IPS-18a (cell line): ENCODE data around the gene PACSIN1.

Experiments
- H3K27ac ChIP-seq: one replicate; pipeline ENCODE4 v1.5.1; 2013; ENCODE audit warnings: low read length
- H3K27me3 ChIP-seq: one replicate; pipeline ENCODE4 v1.6.1; 2013; ENCODE audit warnings: mild to moderate bottlenecking, low read length; ENCODE audit not compliant: control insufficient read depth, insufficient read depth
- H3K36me3 ChIP-seq: one replicate; pipeline ENCODE4 v1.6.1; 2013; ENCODE audit warnings: low read depth, low read length; ENCODE audit not compliant: control insufficient read depth
- H3K4me1 ChIP-seq: one replicate; pipeline ENCODE4 v1.6.1; 2013; ENCODE audit warnings: low read depth, low read length; ENCODE audit not compliant: control insufficient read depth
- H3K4me3 ChIP-seq: one replicate; pipeline ENCODE4 v1.5.1; 2013; ENCODE audit warnings: low read length
- H3K9ac ChIP-seq: one replicate; pipeline ENCODE4 v1.6.1; 2013; ENCODE audit warnings: mild to moderate bottlenecking, low read length, moderate library complexity
- H3K9me3 ChIP-seq: one replicate; pipeline ENCODE4 v1.6.1; 2013; ENCODE audit warnings: low read depth, low read length; ENCODE audit not compliant: control insufficient read depth

The PACSIN1 gene

GRCh38 chr6:34535646-34536045, 69.8 kb downstream of the PACSIN1 start:
- Histone ChIP-seq H3K36me3 (no peaks in the 10 kb centered on the region), H3K27me3 (no peaks in the 10 kb centered on the region), H3K4me3 (no peak overlapping the region), H3K4me1 (no peaks in the 10 kb centered on the region), H3K9ac (no peak overlapping the region), H3K9me3 (no peaks in the 10 kb centered on the region), H3K27ac (no peak overlapping the region)

- Histone ChIP-seq H3K27ac (no peak overlapping the region), H3K27me3 (no peaks in the 10 kb centered on the region), H3K36me3 (no peaks in the 10 kb centered on the region), H3K4me1 (no peaks in the 10 kb centered on the region), H3K4me3 (no peak overlapping the region), H3K9ac (no peak overlapping the region), H3K9me3 (no peaks in the 10 kb centered on the region)
Measured at GRCh38 chr6:34536251-34536958, 70.5 kb downstream of the PACSIN1 start.

- no peak overlapping the region for H3K9ac ChIP-seq
- H3K27me3 ChIP-seq, result no peaks in the 10 kb centered on the region
- no peaks in the 10 kb centered on the region for H3K36me3 ChIP-seq
- no peak overlapping the region for H3K4me3 ChIP-seq
- no peak overlapping the region for H3K27ac ChIP-seq
- no peaks in the 10 kb centered on the region for H3K9me3 ChIP-seq
- no peaks in the 10 kb centered on the region for H3K4me1 ChIP-seq
Measured at GRCh38 chr6:34536959-34537848, 71.3 kb downstream of the PACSIN1 start.

GRCh38 chr6:34537922-34538550, 72.2 kb downstream of the PACSIN1 start:
- no peak overlapping the region for H3K9ac ChIP-seq
- H3K9me3 ChIP-seq, result no peaks in the 10 kb centered on the region
- H3K27me3 ChIP-seq, result no peaks in the 10 kb centered on the region
- no peak overlapping the region for H3K27ac ChIP-seq
- no peaks in the 10 kb centered on the region for H3K4me1 ChIP-seq
- H3K36me3 ChIP-seq, result no peaks in the 10 kb centered on the region
- no peak overlapping the region for H3K4me3 ChIP-seq

GRCh38 chr6:34538581-34538980, 72.7 kb downstream of the PACSIN1 start:
- no peaks in the 10 kb centered on the region for H3K9me3 ChIP-seq
- no peak overlapping the region for H3K4me3 ChIP-seq
- H3K36me3 ChIP-seq, result no peaks in the 10 kb centered on the region
- H3K4me1 ChIP-seq, result no peaks in the 10 kb centered on the region
- no peak overlapping the region for H3K9ac ChIP-seq
- H3K27me3 ChIP-seq, result no peaks in the 10 kb centered on the region
- no peak overlapping the region for H3K27ac ChIP-seq

GRCh38 chr6:34539181-34539580, 73.3 kb downstream of the PACSIN1 start:
- H3K9me3 ChIP-seq, result no peaks in the 10 kb centered on the region
- no peaks in the 10 kb centered on the region for H3K36me3 ChIP-seq
- H3K4me1 ChIP-seq, result no peaks in the 10 kb centered on the region
- H3K27me3 ChIP-seq, result no peaks in the 10 kb centered on the region
- H3K9ac ChIP-seq, result no peak overlapping the region
- H3K4me3 ChIP-seq, result no peak overlapping the region
- H3K27ac ChIP-seq, result no peak overlapping the region

GRCh38 chr6:34540222-34540621, 74.3 kb downstream of the PACSIN1 start:
- Histone ChIP-seq H3K4me1 (no peaks in the 10 kb centered on the region), H3K27me3 (no peaks in the 10 kb centered on the region), H3K9me3 (no peaks in the 10 kb centered on the region), H3K4me3 (no peak overlapping the region), H3K27ac (no peak overlapping the region), H3K36me3 (no peaks in the 10 kb centered on the region), H3K9ac (no peak overlapping the region)

DNA sequence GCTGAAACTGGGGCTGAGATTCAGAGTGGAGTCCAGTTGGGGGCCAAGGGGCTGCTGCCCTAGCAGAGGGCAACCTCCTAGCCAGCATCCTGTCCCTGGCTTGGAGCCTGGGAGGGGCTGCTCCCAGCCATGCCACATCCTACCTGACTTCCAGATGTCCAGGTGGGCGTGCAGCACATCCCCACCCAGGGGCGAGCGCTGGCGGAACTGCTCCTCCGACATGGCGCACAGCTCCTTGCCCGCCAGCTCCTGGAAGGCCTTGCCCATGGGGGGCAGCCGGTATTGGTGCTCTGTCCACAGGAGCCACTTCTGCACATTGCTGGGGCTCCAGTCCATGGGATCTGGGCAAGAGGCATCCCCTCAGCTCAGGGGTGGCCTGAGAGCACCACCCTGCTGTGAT, 75.0 kb downstream of the PACSIN1 start:
- H3K27ac ChIP-seq, result no peak overlapping the region
- no peaks in the 10 kb centered on the region for H3K4me1 ChIP-seq
- H3K9me3 ChIP-seq, result no peaks in the 10 kb centered on the region
- no peaks in the 10 kb centered on the region for H3K36me3 ChIP-seq
- no peaks in the 10 kb centered on the region for H3K27me3 ChIP-seq
- H3K9ac ChIP-seq, result no peak overlapping the region
- no peak overlapping the region for H3K4me3 ChIP-seq

- H3K9me3 ChIP-seq, result no peaks in the 10 kb centered on the region
- H3K4me1 ChIP-seq, result no peaks in the 10 kb centered on the region
- H3K9ac ChIP-seq, result no peak overlapping the region
- H3K27me3 ChIP-seq, result no peaks in the 10 kb centered on the region
- H3K36me3 ChIP-seq, result no peaks in the 10 kb centered on the region
- H3K4me3 ChIP-seq, result no peak overlapping the region
- H3K27ac ChIP-seq, result no peak overlapping the region
Measured at GRCh38 chr6:34543421-34543820, 77.5 kb downstream of the PACSIN1 start.

DNA sequence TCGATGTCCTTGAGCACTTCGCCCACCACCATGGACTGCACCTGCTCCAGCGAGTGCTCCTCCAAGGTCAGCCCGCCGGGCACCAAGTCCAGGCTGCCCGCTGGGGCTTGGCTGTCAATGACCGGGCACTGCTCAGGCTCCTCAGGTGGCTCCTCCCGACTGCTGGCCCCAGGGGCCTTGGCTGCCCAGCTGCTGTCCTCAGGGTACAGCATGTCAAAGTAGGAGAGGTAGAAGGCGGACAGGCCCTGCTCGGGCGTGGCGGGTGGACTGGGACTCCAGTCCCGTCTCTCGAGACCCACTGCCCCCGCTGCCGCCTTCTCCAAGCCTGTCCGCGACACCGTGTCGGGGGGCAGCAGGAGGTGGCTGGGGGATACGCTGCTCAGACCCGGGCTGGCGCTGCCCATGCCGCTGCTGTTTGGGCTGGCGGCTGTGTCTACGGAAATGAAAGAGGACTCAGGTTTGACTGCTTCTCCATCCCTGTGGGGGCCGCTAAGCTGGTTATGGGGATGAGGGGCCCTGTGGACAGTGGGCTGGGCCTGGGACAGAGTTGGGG, 78.3 kb downstream of the PACSIN1 start:
- Histone ChIP-seq H3K4me1 (no peaks in the 10 kb centered on the region), H3K9ac (no peak overlapping the region), H3K36me3 (no peaks in the 10 kb centered on the region), H3K27me3 (no peaks in the 10 kb centered on the region), H3K4me3 (no peak overlapping the region), H3K9me3 (no peaks in the 10 kb centered on the region), H3K27ac (no peak overlapping the region)

- Histone ChIP-seq H3K4me1 (no peaks in the 10 kb centered on the region), H3K36me3 (no peaks in the 10 kb centered on the region), H3K27ac (no peak overlapping the region), H3K4me3 (no peak overlapping the region), H3K27me3 (no peaks in the 10 kb centered on the region), H3K9me3 (no peaks in the 10 kb centered on the region), H3K9ac (no peak overlapping the region)
Measured at GRCh38 chr6:34544776-34545471, 79.0 kb downstream of the PACSIN1 start.
